MCF 10A (cell line): ENCODE results near the gene CPTP. TPM values are rescaled to one million over a fixed set of nuclear protein-coding genes. Genes with fewer than 3 reads are reported as not detected.

Experiments used
- BruUV-seq: library from RNA; stranded (reverse); fragments of 400-500 nt; replicated peaks from 2 replicates; lab custom pipeline; 2021; lab: Mats Ljungman, UMichigan
- CTCF ChIA-PET: fragments of 300-600 bp; sonication (Branson Sonifier 250); formaldehyde crosslinking; extraction: SDS; loops from one replicate; lab custom pipeline; 2021; ENCODE audit warnings: antibody characterized with exemption, inconsistent platforms; lab: Yijun Ruan, JAX
- POLR2A ChIA-PET: fragments of 300-600, 350-650 bp; sonication (Branson Sonifier 250); formaldehyde crosslinking; extraction: SDS; loops from one replicate; lab custom pipeline; 2020; ENCODE audit warnings: antibody characterized with exemption, inconsistent platforms; lab: Yijun Ruan, JAX
- DNase-seq: peaks from one replicate; pipeline ENCODE4 v3.0.0-alpha.2; 2018; ENCODE audit not compliant: unreplicated experiment
- H3K27ac Mint-ChIP-seq: one replicate; pipeline ENCODE4 v1.8.0; 2022; ENCODE audit warnings: mild to moderate bottlenecking, low read depth, mixed read lengths; ENCODE audit not compliant: unreplicated experiment
- H3K27me3 Mint-ChIP-seq: one replicate; pipeline ENCODE4 v1.8.0; 2022; ENCODE audit warnings: mixed read lengths; ENCODE audit not compliant: insufficient read depth, unreplicated experiment
- H3K36me3 Mint-ChIP-seq: one replicate; pipeline ENCODE4 v1.8.0; 2022; ENCODE audit warnings: mild to moderate bottlenecking, moderate library complexity, mixed read lengths; ENCODE audit not compliant: insufficient read depth, unreplicated experiment
- H3K4me1 Mint-ChIP-seq: one replicate; pipeline ENCODE4 v1.8.0; 2022; ENCODE audit warnings: mixed read lengths; ENCODE audit not compliant: insufficient read depth, unreplicated experiment
- H3K4me3 Mint-ChIP-seq: one replicate; pipeline ENCODE4 v1.8.0; 2022; ENCODE audit warnings: mild to moderate bottlenecking, moderate library complexity, mixed read lengths; ENCODE audit not compliant: unreplicated experiment
- H3K9me3 Mint-ChIP-seq: one replicate; pipeline ENCODE4 v1.8.0; 2022; ENCODE audit warnings: mixed read lengths; ENCODE audit not compliant: unreplicated experiment
- CTCF ChIP-seq: fragments of 200-600 bp; IDR thresholded peaks from one replicate; pipeline ENCODE4 v1.8.0; 2022; ENCODE audit warnings: antibody characterized with exemption, mild to moderate bottlenecking; ENCODE audit not compliant: unreplicated experiment
- intact Hi-C: fragments of 100-400 bp; cut with micrococcal nuclease; formaldehyde crosslinking; loops from 2 replicates; pipeline ENCODE4 v1.14.1; 2022
- total RNA-seq: library from RNA; stranded (reverse); gene quantifications from 2 replicates; pipeline ENCODE4 v1.2.3, GENCODE V29; 2022

The CPTP gene
- total RNA-seq, 1 experiment from 2014 or later = 21.0 TPM

DNA sequence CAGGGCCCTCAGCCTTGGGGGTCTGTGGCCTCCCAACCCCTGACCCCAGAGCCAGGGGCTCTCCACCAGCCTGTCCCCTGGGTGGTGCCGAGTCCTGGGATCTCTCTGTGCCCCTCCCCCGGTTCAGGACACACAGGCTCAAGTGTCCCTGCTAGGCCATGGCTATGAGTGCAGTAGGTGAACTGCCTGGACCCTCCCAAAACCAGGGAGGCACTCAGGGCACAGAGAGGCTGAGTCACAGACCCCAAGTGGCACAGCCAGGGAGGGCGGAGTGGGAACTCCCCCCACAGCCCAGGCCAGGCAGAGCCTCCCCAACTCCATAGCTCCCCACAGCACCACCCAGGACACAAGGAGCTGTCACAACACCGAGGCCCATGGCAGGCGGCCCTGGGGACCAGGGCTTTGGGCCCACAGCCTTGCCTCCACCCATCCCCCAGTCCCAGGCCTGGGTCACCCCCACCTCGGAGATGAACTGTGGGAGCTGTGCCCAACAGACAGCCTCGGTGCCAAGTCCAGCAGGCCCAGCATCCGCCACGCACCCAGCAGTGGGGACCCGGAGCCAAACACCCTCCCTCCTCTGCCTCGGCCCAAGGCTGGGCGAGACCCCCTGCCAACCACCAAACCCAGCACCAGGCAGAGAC, 21.4 kb downstream of the CPTP start:
- Mint-ChIP-seq H3K27ac (peak overlapping the region; percentile 84), H3K27me3 (no peaks in the 10 kb centered on the region), H3K4me3 (peak overlapping the region; percentile 79), H3K4me1 (peaks cover 13% of the 10 kb centered on the region), H3K9me3 (no peaks in the 10 kb centered on the region), H3K36me3 (peaks cover 22% of the 10 kb centered on the region)
- intact Hi-C loops = no loop called here
- ChIA-PET CTCF (interaction anchor here (0.6 to 1.4 kb wide), 7 partner anchors 11 to 223 kb away, joined by 3 to 7 read pairs (median 4); no protein-coding TSS in a partner anchor), POLR2A (interaction anchor here (0.6 to 5.7 kb wide), 7 partner anchors 13 to 63 kb away, joined by 3 to 47 read pairs (median 21); partner anchors contain the start of genes AURKAIP1 and CCNL2)
- peak; percentile 59 for DNase-seq
- no TSS peak for BruUV-seq
- no peak for TF ChIP-seq CTCF

DNA sequence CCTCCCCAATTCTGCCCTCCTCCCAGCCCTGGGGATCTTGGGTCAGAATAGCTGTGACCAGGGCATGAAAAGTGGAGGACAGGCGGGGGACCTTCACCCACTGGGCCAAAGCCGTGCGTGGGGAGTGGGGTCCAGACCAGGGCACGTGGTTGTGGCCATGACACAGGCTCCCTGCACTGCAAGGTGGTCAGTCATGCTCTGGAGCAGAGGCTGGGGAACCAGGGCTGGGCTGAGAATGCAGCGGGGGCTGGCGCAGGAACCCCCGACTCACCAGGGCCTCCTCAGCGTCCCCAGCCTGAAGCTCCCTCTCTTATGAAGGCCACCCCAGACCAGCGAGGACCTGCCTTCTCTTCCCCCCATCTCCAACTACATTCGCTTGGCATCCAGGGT, 21.9 kb downstream of the CPTP start:
- Mint-ChIP-seq H3K36me3 (peaks cover 17% of the 10 kb centered on the region), H3K27me3 (no peaks in the 10 kb centered on the region), H3K27ac (peak overlapping the region; percentile 84), H3K4me3 (peak overlapping the region; percentile 79), H3K4me1 (peaks cover 13% of the 10 kb centered on the region), H3K9me3 (no peaks in the 10 kb centered on the region)
- ChIA-PET CTCF (interaction anchor here (0.7 to 1.4 kb wide), 6 partner anchors 25 to 363 kb away, joined by 3 to 7 read pairs (median 4); no protein-coding TSS in a partner anchor), POLR2A (interaction anchor here (0.6 to 5.7 kb wide), 8 partner anchors 14 to 175 kb away, joined by 3 to 47 read pairs (median 14); partner anchors contain the start of genes AURKAIP1 and CCNL2)
- intact Hi-C loops = no loop called here
- no TSS peak for BruUV-seq
- DNase-seq = no peak
- no peak for TF ChIP-seq CTCF

DNA sequence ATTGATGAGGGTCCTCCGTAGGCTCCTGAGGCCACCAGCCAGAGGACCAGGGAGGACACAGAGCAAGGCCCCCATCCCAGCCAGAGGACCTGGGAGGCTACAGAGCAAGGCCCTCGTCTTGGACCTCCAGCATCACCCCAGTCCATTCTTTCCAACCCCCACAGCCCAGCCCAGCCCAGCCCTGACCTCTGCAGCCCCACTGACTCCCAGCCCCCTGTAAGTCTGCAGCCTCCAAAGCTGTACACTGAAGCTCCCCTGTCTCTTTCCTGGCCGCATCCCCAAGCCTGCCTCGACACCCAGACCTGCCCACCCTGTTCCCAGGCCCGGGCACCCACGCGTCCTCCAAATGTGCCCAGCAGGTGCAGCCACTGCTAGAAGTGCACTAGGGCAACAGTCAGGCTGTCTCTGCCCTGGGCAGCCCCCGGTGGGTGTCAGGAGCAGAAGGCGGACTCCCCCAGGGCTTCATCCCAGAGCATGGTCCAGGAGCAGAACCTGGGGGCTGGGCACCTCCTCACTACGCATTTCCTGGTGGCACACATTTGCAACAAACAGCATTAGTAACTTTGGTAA, 22.5 kb downstream of the CPTP start:
- Mint-ChIP-seq H3K4me1 (peaks cover 13% of the 10 kb centered on the region), H3K27me3 (no peaks in the 10 kb centered on the region), H3K27ac (peak overlapping the region; percentile 84), H3K36me3 (peaks cover 16% of the 10 kb centered on the region), H3K9me3 (no peaks in the 10 kb centered on the region), H3K4me3 (peak overlapping the region; percentile 79)
- no peak for TF ChIP-seq CTCF
- no TSS peak for BruUV-seq
- no peak for DNase-seq
- CTCF ChIA-PET = interaction anchor here (0.5 to 1.2 kb wide), 10 partner anchors 28 to 364 kb away, joined by 3 to 7 read pairs (median 4); partner anchors contain the start of gene AURKAIP1
- POLR2A ChIA-PET = interaction anchor here (0.6 to 5.7 kb wide), 14 partner anchors 9 to 326 kb away, joined by 3 to 47 read pairs (median 5); partner anchors contain the start of genes AURKAIP1 and CCNL2
- intact Hi-C loops = no loop called here
